Measurements from ENCODE around the gene OSBPL2.

Gene OSBPL2

DNA sequence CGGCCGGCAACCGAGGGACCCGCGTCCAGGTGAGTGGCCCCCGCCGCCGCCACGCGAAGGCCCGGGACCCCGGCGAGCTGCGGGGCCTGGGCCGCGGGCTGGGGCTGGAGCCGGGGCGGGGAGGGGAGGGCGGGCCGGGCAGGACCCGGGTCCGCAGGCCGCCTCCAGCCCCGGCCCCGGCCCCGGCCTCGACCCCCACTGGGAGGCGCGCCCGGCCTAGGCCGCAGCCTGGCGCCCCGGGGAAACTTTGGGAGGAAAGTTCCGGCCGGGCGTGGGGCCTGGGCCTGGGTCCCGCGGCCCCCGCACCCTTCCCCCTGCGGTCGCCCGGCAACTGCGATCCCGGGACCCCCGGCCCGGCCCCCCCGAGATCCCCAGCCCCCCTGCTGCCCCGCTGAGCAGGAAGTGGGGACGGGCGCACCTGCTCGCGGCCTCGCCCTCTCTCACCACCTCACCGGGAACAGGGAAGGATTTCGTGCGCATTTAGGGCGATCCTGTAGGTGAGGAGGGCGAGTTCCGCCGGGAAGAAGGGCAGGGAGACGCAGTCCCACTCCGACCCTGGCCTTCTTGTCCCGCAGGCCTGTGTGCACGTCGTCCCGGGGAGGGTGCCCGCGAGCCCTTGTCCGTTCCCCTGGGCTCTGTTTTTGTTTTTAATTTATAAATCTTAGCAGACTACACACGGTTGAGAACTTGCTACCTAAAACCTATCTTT is 402 bp downstream of the OSBPL2 start:
- TF ChIP-seq SPI1 (IDR thresholded peaks at IDR 0.05; ENCODE audit: low read depth, low read length) (no peak), PAX5 (IDR thresholded peaks at IDR 0.05; ENCODE audit: insufficient read depth, low read length, severe bottlenecking) (no peak), POU2F2 (IDR thresholded peaks at IDR 0.05; ENCODE audit: low read depth, low read length) (no peak), POLR2AphosphoS5 (IDR thresholded peaks at IDR 0.05; ENCODE audit: low read depth, low read length) (no peak)
- DNase-seq (ENCODE audit: insufficient read length, low spot score) (no peak), FAIRE-seq (peak; percentile 41)

DNA sequence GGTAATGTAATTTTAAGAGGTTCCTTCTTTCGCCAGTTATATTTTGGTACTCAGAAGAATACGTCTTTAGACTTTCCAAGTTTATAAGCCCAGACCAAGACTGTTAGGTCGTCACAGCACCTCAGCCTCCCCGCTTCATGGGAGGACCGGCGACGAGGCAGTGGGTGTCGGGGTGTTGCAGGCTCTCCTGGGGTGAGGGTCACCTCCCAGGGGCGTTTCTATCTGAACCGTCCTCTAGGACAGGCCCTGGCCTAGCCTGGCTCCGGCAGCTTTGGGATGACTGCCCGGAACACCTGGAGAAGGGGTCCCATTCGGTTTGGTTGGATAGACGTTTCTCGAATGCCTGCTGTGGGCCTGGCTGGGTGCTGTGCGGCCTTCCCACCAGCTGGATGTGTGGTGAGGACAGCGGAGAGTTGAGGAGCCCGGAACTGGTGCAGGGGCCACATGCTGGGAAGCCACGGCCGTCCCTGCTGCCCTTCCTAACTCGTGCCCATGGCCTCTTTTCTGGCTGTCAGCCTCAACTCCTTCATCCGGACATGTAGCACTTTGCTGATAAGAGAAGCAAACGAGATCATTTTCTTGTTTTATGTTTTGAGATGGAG is 1.1 kb downstream of the OSBPL2 start:
- FAIRE-seq (no peak), DNase-seq (ENCODE audit: insufficient read length, low spot score) (no peak)
- TF ChIP-seq POU2F2 (IDR thresholded peaks at IDR 0.05; ENCODE audit: low read depth, low read length) (no peak), POLR2A (IDR thresholded peaks at IDR 0.05; ENCODE audit: low read depth, low read length) (no peak), POLR2AphosphoS5 (IDR thresholded peaks at IDR 0.05; ENCODE audit: low read depth, low read length) (no peak), PAX5 (IDR thresholded peaks at IDR 0.05; ENCODE audit: insufficient read depth, low read length, severe bottlenecking) (no peak), TAF1 (IDR thresholded peaks at IDR 0.05; ENCODE audit: low read depth, low read length) (no peak), SPI1 (IDR thresholded peaks at IDR 0.05; ENCODE audit: low read depth, low read length) (no peak)

DNA sequence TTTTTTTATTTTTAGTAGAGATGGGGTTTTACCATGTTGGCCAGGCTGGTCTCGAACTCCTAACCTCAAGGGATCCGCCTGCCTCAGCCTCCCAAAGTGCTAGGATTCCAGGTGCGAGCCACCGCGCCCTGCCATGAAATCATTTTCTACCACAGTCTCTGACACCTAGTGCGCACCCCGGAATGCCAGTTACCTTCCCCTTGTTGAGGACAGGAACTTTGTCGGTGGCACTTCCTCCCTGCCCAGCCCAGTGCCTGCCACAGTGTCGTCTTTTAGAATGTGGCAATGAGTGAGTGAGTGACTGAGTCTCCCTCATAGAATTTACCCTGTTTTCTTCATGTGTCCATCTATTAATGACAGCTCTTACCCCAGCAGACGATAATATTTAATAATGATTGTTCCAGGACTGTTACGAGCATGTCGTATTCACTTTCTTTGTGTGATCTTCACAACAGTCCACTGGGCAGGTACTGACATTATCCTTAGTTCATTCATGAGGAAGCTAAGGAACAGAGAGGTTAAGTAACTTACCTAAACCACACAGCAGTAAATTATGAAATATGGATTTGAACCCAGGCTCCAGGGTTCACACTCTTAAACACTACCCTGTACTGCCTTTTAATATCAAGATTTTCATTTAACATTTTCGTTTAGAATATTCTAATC is 1.8 kb downstream of the OSBPL2 start:
- TF ChIP-seq SPI1 (IDR thresholded peaks at IDR 0.05; ENCODE audit: low read depth, low read length): no peak
- DNase-seq (ENCODE audit: insufficient read length, low spot score): no peak
- no peak for FAIRE-seq

DNA sequence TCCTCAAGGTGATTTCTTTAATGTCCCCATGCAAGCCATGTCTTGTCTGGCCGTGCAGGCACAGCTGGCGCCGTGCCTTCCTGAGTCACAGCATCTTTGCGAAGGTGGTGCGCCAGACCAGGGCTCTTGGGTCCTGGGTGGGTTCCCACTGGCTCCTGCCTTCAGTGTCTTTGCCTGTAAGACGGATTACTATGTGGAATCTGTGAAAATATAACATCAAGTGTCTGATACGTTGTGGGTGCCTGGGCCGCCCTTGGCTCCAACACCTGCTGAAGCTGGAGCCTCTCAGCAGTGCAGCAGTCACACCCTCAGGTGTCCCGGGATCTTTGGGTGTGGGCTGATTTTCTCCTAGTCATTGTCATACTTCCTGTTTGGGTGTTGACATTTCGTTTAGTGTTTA is 3.2 kb downstream of the OSBPL2 start:
- DNase-seq (ENCODE audit: insufficient read length, low spot score): no peak
- FAIRE-seq: no peak

DNA sequence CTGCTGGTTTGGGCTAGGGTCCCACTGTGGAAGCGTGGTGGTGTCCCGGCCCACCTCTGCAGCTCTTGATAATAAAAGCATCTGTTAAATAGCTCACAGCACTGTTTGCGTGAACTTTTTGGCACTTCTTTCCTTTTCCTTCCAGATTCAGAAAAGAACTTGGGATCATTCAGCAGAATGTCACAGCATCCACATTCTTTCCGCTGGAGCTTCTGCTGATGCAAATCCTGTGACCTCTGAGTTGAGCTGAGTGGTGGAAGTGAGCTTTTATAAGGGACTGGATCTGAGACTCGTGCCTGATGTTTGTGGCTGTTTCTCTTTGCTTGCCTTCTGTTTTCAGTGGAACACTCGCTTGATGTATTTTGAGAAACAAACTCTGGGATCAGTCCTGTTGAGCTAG is 3.9 kb downstream of the OSBPL2 start:
- no peak for DNase-seq (ENCODE audit: insufficient read length, low spot score)
- TF ChIP-seq POLR2AphosphoS5 (IDR thresholded peaks at IDR 0.05; ENCODE audit: low read depth, low read length) (no peak), POU2F2 (IDR thresholded peaks at IDR 0.05; ENCODE audit: low read depth, low read length) (no peak), SPI1 (IDR thresholded peaks at IDR 0.05; ENCODE audit: low read depth, low read length) (no peak), POLR2A (IDR thresholded peaks at IDR 0.05; ENCODE audit: low read depth, low read length) (no peak), TAF1 (IDR thresholded peaks at IDR 0.05; ENCODE audit: low read depth, low read length) (no peak), PAX5 (IDR thresholded peaks at IDR 0.05; ENCODE audit: insufficient read depth, low read length, severe bottlenecking) (no peak)
- no peak for FAIRE-seq

More for the DNA sequence above, 3.2 kb downstream of the OSBPL2 start:
- no peak for TF ChIP-seq PAX5 (IDR thresholded peaks at IDR 0.05; ENCODE audit: insufficient read depth, low read length, severe bottlenecking)
- no peak for TF ChIP-seq SPI1 (IDR thresholded peaks at IDR 0.05; ENCODE audit: low read depth, low read length)
- no peak for TF ChIP-seq POU2F2 (IDR thresholded peaks at IDR 0.05; ENCODE audit: low read depth, low read length)
- TF ChIP-seq POLR2A (IDR thresholded peaks at IDR 0.05; ENCODE audit: low read depth, low read length): no peak
- no peak for TF ChIP-seq POLR2AphosphoS5 (IDR thresholded peaks at IDR 0.05; ENCODE audit: low read depth, low read length)
- no peak for TF ChIP-seq TAF1 (IDR thresholded peaks at IDR 0.05; ENCODE audit: low read depth, low read length)

DNA sequence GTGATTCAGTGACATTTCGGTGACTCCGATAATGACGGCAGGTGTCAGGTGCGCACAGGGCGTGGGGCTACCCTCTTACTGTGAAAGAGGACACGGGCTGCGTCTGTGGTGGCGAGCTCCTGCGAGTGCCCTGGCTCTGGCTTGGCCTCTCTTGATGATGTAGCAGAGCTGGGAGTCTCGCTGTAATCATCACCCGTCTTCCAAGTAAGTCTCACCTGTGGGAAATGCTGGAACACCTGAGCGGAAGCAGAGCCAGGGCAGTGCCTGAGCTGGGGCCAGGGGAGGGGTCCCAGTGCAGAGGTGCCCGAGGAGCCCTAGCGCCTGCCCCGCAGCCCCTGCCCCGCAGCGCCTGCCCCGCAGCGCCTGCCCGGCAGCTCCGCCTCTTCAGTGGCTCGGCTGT is 4.8 kb downstream of the OSBPL2 start:
- no peak for DNase-seq (ENCODE audit: insufficient read length, low spot score)
- no peak for FAIRE-seq
- TF ChIP-seq SPI1 (IDR thresholded peaks at IDR 0.05; ENCODE audit: low read depth, low read length) (no peak), PAX5 (IDR thresholded peaks at IDR 0.05; ENCODE audit: insufficient read depth, low read length, severe bottlenecking) (no peak), POU2F2 (IDR thresholded peaks at IDR 0.05; ENCODE audit: low read depth, low read length) (no peak), POLR2A (IDR thresholded peaks at IDR 0.05; ENCODE audit: low read depth, low read length) (no peak), POLR2AphosphoS5 (IDR thresholded peaks at IDR 0.05; ENCODE audit: low read depth, low read length) (no peak), TAF1 (IDR thresholded peaks at IDR 0.05; ENCODE audit: low read depth, low read length) (no peak)

DNA sequence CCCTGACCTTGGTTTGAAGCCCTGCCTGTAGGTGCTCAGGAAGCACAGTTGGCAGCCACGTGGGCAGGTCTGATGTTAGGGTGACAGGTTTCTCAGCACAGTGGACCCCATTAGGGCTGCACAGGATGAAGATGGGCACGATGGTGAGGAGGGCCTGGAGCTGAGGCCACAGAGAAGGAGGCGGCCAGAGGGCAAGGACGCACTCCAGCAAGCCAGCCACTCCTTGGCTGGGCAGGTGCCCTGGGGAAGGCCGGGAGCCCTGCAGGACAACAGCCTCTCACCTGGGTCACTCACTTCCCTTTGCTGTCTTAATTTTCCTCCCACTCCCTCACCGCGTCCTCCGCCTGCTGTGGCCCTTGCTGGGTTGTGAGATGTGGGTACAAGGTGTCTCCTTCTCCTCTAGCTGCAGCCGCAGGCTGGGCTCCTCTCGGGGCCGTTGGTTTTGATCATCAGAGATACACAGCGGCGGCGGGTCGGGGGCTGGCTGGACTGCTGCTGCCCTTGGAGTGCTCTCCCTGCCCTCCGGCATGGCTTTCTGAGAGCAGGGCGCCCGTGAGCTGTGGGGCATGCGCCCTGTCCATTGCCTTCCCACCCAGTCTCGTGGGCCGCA is 5.7 kb downstream of the OSBPL2 start:
- TF ChIP-seq SPI1 (IDR thresholded peaks at IDR 0.05; ENCODE audit: low read depth, low read length): no peak
- no peak for TF ChIP-seq POLR2AphosphoS5 (IDR thresholded peaks at IDR 0.05; ENCODE audit: low read depth, low read length)
- TF ChIP-seq POLR2A (IDR thresholded peaks at IDR 0.05; ENCODE audit: low read depth, low read length): no peak
- no peak for TF ChIP-seq PAX5 (IDR thresholded peaks at IDR 0.05; ENCODE audit: insufficient read depth, low read length, severe bottlenecking)
- TF ChIP-seq POU2F2 (IDR thresholded peaks at IDR 0.05; ENCODE audit: low read depth, low read length): no peak
- no peak for TF ChIP-seq TAF1 (IDR thresholded peaks at IDR 0.05; ENCODE audit: low read depth, low read length)
- FAIRE-seq: no peak

DNA sequence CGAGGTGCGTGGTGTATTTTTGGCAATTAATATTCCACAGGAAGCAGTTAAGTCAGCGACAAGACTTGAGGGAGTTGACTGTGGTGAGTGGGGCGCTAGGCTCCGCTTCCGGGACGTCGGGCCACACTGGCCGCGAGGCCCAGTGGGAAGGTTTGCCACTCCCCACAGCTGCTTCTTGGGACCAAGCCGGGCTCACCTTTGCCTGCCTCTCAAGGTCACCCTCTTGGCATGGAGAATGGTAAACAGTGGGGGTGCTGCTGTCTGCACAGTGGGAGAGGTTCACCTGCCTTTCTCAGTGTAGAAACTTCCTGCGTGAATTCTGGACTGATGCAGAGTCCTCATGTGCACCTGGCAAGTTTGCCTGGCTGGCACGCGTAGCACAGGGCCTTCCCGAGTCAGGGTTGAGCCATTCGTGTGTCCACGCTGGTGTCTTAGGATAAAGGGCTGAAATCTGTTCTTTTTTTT is 6.4 kb downstream of the OSBPL2 start:
- FAIRE-seq: no peak
- no peak for TF ChIP-seq PAX5 (IDR thresholded peaks at IDR 0.05; ENCODE audit: insufficient read depth, low read length, severe bottlenecking)
- no peak for TF ChIP-seq TAF1 (IDR thresholded peaks at IDR 0.05; ENCODE audit: low read depth, low read length)
- no peak for TF ChIP-seq POLR2AphosphoS5 (IDR thresholded peaks at IDR 0.05; ENCODE audit: low read depth, low read length)
- no peak for TF ChIP-seq POU2F2 (IDR thresholded peaks at IDR 0.05; ENCODE audit: low read depth, low read length)
- TF ChIP-seq POLR2A (IDR thresholded peaks at IDR 0.05; ENCODE audit: low read depth, low read length): no peak
- no peak for TF ChIP-seq SPI1 (IDR thresholded peaks at IDR 0.05; ENCODE audit: low read depth, low read length)
- DNase-seq (ENCODE audit: insufficient read length, low spot score): no peak

More for the DNA sequence above, 5.7 kb downstream of the OSBPL2 start:
- no peak for DNase-seq (ENCODE audit: insufficient read length, low spot score)

DNA sequence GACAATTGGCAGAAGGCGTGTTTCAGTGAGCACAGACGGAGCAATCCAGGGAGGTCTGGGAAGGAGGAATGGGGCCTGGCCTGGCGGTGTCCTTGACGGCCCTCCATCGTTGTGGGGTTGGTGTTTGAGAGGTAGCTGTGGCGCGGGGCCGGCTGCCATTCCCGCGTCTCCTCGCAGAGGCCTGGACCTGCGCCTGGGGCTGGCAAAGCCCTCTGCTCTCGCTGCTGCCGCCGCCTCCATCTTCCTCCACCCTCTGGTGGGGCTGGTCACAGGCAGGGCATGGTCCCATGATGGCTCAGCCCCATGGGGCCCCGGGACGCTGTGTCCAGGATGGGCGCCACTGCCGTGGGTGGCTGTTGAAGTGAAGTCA is 7.6 kb downstream of the OSBPL2 start:
- DNase-seq (ENCODE audit: insufficient read length, low spot score) (no peak), FAIRE-seq (no peak)
- TF ChIP-seq TAF1 (IDR thresholded peaks at IDR 0.05; ENCODE audit: low read depth, low read length) (no peak), POLR2A (IDR thresholded peaks at IDR 0.05; ENCODE audit: low read depth, low read length) (no peak), POLR2AphosphoS5 (IDR thresholded peaks at IDR 0.05; ENCODE audit: low read depth, low read length) (no peak), PAX5 (IDR thresholded peaks at IDR 0.05; ENCODE audit: insufficient read depth, low read length, severe bottlenecking) (no peak), SPI1 (IDR thresholded peaks at IDR 0.05; ENCODE audit: low read depth, low read length) (no peak), POU2F2 (IDR thresholded peaks at IDR 0.05; ENCODE audit: low read depth, low read length) (no peak)

Measured in GM12891 (cell line).